Suprapubic skin (tissue), 4 donors: ENCODE data around the gene CPPED1.

ENCODE experiments used
- POLR2A ChIP-seq, 2 donors: fragments of 450-650 bp; IDR thresholded peaks; one replicate each; pipeline ENCODE4 v1.6.1; 2017; ENCODE audit warnings: antibody characterized with exemption in 2 of 2, mild to moderate bottlenecking in 2 of 2, moderate library complexity in 2 of 2
- POLR2AphosphoS5 ChIP-seq, 3 donors: sonication (generic); formaldehyde crosslinking; IDR thresholded peaks; one replicate each; pipeline ENCODE4 v1.6.1; 2017; ENCODE audit warnings: antibody characterized with exemption in 3 of 3

DNA sequence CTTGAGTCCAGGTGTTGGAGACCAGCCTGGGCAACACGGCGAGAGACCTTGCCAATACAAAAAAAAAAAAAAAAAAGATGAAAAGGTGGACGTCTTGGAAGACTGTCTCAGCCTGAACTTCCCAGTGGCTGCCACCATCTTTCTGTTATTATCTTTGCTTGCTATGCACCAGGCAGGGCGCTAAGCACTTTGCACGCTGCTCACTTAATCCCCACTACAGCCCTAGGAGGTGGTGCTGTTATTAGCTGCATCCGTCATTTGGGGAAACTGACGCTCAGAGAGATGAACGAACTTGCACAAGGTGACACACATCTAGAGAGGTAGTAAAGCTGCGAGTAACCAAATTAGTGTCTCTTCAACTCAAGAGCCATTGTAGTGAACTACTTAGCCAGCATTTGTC is 708 bp upstream of the CPPED1 start:
- TF ChIP-seq POLR2A (IDR thresholded peaks at IDR 0.05) (no peak), POLR2AphosphoS5 (IDR thresholded peaks at IDR 0.05) (no peak)
